HL-60 (cell line): Measurements from ENCODE around the gene LAMC3.

Experiments used
- DNase-seq, 2 experiments: peaks; one replicate each; pipeline ENCODE4 v3.0.0-alpha.2; 2010 to 2020; ENCODE audit warnings: low read depth in 1 of 2, low spot score in 1 of 2
- H3K27ac ChIP-seq: fragments of 250-450 bp; sonication (Bioruptor Pico); replicated peaks from 2 replicates; pipeline ENCODE4 v1.5.1; 2020; ENCODE audit warnings: mild to moderate bottlenecking, moderate library complexity
- H3K27me3 ChIP-seq: fragments of 250-450 bp; sonication (Bioruptor Pico); 2 replicates; pipeline ENCODE4 v1.5.1; 2021; ENCODE audit warnings: mild to moderate bottlenecking, moderate library complexity; ENCODE audit not compliant: insufficient read depth, poor library complexity, severe bottlenecking
- H3K4me3 ChIP-seq: replicated peaks from 2 replicates; pipeline ENCODE4 v1.5.1; 2011; ENCODE audit warnings: mild to moderate bottlenecking, control low read depth, low read length; ENCODE audit not compliant: insufficient read depth
- GABPA ChIP-seq: IDR thresholded peaks from 2 replicates; pipeline ENCODE4 v1.6.1; 2012; ENCODE audit warnings: low read depth
- POLR2AphosphoS5 ChIP-seq: IDR thresholded peaks from 2 replicates; pipeline ENCODE4 v1.6.1; 2012; ENCODE audit warnings: low read depth
- SPI1 ChIP-seq: IDR thresholded peaks from 2 replicates; pipeline ENCODE4 v1.6.1; 2012; ENCODE audit warnings: low read depth, mild to moderate bottlenecking, borderline replicate concordance
- TF ChIP-seq, protein P1 (sequence below): IDR thresholded peaks from one replicate; pipeline ENCODE4 v1.5.1; 2011; ENCODE audit warnings: low read length, control low read depth, inconsistent platforms; ENCODE audit not compliant: insufficient read depth
- TF ChIP-seq, protein P2 (sequence below): IDR thresholded peaks from 2 replicates; pipeline ENCODE4 v1.6.1; 2012; ENCODE audit warnings: low read depth; ENCODE audit not compliant: insufficient replicate concordance

LAMC3 gene

DNA sequence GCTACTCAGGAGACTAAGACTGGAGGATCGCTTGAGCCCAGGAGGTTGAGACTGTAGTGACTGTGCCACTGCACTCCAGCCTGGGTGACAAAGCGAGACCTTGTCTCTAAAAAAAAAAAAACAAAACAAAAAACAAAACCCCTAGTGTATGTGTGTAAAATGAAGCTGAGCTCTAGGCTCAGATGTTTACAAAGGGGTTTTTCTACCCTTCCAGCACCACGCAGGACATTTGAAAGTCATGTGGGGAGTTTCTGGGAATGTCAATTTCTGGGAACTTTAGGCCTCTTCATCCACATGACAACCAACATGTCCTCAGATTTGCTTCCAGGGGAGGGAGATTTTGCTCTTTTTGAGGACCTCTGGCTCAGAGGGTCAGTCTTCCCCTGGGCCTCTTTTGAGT, 44.9 kb downstream of the LAMC3 start:
- Histone ChIP-seq H3K27me3 (no peaks in the 10 kb centered on the region), H3K27ac (no peak overlapping the region), H3K4me3 (no peak overlapping the region)
- DNase-seq = no peak
- TF ChIP-seq, protein P1, sequence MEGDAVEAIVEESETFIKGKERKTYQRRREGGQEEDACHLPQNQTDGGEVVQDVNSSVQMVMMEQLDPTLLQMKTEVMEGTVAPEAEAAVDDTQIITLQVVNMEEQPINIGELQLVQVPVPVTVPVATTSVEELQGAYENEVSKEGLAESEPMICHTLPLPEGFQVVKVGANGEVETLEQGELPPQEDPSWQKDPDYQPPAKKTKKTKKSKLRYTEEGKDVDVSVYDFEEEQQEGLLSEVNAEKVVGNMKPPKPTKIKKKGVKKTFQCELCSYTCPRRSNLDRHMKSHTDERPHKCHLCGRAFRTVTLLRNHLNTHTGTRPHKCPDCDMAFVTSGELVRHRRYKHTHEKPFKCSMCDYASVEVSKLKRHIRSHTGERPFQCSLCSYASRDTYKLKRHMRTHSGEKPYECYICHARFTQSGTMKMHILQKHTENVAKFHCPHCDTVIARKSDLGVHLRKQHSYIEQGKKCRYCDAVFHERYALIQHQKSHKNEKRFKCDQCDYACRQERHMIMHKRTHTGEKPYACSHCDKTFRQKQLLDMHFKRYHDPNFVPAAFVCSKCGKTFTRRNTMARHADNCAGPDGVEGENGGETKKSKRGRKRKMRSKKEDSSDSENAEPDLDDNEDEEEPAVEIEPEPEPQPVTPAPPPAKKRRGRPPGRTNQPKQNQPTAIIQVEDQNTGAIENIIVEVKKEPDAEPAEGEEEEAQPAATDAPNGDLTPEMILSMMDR = no peak
- no peak for TF ChIP-seq GABPA
- TF ChIP-seq POLR2AphosphoS5 = no peak

DNA sequence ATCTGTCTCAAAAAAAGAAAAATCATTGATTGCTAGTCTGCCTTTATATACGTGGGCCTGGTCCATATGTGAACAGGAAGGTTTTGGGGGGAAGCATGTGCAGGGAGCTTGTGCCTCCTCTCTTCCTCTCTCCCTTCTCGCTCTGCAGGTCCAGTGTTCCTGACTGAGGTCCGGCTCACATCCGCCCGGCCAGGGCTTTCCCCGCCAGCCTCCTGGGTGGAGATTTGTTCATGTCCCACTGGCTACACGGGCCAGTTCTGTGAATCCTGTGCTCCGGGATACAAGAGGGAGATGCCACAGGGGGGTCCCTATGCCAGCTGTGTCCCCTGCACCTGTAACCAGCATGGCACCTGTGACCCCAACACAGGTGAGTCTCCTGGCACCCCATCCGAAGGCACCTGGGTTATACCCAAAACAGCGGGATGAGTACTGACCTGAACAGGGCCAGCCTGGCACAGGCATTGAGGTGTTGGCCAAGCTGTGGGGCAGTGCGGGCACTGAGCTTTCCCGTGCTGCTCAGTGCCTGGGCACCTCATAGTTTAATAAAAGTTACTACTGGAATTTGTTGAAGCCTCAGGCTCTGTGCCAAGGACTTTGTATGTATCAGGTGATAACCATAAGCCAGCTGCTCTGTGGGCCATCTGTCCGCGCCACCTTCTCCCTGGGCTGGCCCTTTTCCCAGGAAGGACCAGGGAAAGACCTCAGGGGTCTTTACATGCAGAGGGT, 48.0 kb downstream of the LAMC3 start:
- H3K4me3 ChIP-seq = no peak overlapping the region
- no peak overlapping the region for H3K27ac ChIP-seq
- H3K27me3 ChIP-seq = no peaks in the 10 kb centered on the region
- TF ChIP-seq SPI1 = no peak
- TF ChIP-seq, protein P2, sequence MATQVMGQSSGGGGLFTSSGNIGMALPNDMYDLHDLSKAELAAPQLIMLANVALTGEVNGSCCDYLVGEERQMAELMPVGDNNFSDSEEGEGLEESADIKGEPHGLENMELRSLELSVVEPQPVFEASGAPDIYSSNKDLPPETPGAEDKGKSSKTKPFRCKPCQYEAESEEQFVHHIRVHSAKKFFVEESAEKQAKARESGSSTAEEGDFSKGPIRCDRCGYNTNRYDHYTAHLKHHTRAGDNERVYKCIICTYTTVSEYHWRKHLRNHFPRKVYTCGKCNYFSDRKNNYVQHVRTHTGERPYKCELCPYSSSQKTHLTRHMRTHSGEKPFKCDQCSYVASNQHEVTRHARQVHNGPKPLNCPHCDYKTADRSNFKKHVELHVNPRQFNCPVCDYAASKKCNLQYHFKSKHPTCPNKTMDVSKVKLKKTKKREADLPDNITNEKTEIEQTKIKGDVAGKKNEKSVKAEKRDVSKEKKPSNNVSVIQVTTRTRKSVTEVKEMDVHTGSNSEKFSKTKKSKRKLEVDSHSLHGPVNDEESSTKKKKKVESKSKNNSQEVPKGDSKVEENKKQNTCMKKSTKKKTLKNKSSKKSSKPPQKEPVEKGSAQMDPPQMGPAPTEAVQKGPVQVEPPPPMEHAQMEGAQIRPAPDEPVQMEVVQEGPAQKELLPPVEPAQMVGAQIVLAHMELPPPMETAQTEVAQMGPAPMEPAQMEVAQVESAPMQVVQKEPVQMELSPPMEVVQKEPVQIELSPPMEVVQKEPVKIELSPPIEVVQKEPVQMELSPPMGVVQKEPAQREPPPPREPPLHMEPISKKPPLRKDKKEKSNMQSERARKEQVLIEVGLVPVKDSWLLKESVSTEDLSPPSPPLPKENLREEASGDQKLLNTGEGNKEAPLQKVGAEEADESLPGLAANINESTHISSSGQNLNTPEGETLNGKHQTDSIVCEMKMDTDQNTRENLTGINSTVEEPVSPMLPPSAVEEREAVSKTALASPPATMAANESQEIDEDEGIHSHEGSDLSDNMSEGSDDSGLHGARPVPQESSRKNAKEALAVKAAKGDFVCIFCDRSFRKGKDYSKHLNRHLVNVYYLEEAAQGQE = no peak
- TF ChIP-seq, protein P1 = no peak
- TF ChIP-seq GABPA = no peak
- DNase-seq = no peak

DNA sequence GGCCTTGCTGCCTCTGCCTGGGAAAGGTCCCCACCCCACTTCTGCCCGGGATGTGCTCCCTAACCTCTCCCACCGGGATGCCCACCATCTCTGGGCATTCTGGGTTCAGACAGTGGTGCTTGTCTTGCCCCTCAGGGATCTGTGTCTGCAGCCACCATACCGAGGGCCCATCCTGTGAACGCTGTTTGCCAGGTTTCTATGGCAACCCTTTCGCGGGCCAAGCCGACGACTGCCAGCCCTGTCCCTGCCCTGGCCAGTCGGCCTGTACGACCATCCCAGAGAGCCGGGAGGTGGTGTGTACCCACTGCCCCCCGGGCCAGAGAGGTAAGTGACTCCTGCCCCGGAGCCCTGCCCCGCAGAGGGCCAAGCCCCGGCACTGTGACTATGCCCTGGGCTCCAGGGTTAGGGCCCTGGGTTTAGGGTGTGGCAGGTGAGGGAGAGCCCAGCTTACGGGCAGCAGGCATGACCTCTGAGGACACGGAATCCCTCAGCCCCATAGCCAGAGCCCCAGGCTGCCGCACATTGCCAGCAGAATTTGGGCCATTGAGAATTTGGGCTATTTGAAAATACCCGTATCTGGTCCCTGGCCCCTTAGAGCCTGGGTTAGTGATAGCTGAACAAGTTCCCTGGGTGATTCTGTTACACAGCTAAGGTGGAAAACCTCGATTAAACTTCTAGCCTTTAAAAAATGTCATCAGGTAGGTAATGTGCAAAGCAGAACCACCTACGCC, 52.1 kb downstream of the LAMC3 start:
- DNase-seq = no peak
- no peak for TF ChIP-seq SPI1
- TF ChIP-seq, protein P2 = no peak
- TF ChIP-seq, protein P1 = no peak
- TF ChIP-seq POLR2AphosphoS5 = no peak
- TF ChIP-seq GABPA = no peak
- Histone ChIP-seq H3K27ac (no peak overlapping the region), H3K27me3 (peaks cover 2% of the 10 kb centered on the region), H3K4me3 (no peak overlapping the region)
